HL-60/S4 (cell line): ENCODE measurements around the gene EXOC4.
"Not testable (repeated sequence)": the region's sequence is repeated elsewhere in the genome, so short reads cannot be mapped to it uniquely, and the experiment has no call there.

Experiments
- in situ Hi-C: fragments of 300-500 bp; cut with MboI; formaldehyde crosslinking; loops from 2 replicates; pipeline ENCODE4 v1.14.3; 2022; ENCODE audit warnings: low sequenced_read_pairs

EXOC4 gene

DNA sequence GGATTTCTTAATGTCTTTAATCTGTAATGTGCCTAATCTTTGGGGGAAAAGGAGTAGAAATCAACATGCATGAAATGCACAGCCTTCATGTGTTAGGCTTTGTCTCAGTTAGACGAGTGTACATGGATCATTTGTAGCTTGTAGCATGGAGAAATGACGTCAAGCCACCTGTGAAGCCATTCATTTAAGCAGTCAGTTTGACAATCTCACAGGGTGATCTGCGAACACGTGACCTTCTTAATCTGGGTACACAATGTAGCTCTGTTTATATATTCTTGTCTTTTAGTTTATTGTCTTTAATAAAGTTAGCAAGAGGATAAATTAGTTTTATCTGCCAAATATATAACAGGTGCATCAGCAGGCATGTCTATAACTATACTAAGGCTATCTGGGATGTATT, 522.3 kb downstream of the EXOC4 start:
- in situ Hi-C loops: no loop called here

DNA sequence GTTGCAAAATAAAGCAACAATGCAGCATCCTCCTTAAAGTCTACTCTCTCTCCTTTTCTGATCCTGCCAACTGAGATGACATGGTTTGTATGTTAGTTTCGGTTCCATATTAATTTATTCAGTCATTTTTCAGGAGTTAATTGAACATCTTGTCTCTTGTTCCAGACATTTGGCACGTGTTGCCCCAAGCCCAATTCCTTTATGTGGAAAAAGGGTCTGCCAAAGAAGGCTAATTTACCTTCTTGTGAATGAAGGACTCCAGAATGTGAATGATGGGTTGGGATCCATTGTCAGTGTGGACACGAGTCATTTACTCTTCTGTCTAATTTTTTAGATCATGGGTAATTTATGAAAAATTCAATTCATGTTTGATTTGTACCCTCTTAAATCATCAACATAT, 523.4 kb downstream of the EXOC4 start:
- in situ Hi-C loops: no loop called here

DNA sequence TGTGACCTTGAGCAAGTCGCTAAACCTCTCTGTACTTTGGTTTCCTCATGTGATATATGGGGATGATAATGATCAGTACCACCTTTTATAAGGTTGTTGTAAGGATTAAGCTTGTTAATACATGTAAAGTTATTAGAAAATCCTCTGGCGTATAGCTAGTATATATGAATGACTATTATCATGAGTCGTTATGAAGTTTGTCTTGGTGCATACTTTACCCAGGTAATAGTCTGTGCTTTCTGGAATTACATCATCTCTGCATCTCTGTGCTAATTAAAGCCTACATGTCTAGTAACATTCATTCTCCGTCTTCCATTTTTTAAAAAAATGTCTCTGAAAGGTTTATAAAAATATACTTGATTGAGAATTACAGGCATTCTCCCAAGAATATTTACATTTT, 524.8 kb downstream of the EXOC4 start:
- in situ Hi-C loops: no loop called here

DNA sequence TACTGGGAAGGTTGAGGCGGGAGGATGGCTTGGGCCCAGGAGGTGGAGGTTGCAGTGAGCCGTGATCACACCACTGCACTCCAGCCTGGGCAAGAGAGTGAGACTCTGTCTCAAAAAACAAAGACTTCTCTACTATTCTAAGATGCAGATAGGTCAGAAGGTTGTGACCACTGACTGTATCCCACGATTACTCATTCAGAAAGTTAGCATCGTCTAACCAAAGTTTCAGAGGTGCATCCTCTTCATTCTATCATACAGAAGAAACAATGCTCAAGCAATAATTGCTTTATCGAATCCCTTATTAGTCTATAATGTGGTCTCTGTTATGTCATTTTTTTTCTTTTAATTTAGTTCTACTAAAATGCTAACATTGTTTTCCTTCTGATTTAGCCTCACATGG, 525.6 kb downstream of the EXOC4 start:
- in situ Hi-C loops: no loop called here

DNA sequence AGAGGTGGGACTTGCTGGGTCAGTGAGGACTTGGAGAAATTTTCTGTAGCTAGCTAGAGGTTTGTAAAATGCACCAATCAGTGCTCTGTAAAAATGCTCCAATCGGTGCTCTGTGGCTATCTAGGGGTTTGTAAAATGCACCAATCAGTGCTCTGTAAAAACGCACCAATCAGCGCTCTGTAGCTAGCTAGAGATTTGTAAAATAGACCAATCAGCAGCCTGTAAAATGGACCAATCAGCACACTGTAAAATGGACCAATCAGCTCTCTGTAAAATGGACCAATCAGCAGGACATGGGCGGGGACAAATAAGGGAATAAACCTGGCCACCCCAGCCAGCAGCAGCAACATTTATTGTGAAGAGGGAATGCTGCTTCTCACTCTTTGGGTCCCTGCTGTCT, 526.7 kb downstream of the EXOC4 start:
- in situ Hi-C loops: not testable (repeated sequence)

DNA sequence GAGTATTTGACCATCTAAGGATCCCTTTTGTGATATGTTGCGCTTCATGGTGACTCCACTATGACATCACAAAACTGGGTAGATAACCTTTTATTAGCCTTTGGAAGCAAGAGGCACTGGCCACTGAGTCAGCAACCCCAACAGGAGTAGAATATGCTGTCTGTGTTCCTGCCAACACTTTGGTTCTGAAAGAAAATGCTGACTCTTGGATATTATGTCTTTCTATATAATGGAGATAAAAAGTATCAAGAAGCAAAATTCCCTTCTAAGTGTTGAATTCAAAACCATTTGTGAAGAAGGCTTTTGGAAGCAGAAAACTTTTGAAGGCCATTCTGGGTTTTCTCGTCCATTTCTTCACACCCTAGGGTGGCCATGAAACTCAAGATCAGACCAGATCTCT, 528.0 kb downstream of the EXOC4 start:
- in situ Hi-C loops: no loop called here

DNA sequence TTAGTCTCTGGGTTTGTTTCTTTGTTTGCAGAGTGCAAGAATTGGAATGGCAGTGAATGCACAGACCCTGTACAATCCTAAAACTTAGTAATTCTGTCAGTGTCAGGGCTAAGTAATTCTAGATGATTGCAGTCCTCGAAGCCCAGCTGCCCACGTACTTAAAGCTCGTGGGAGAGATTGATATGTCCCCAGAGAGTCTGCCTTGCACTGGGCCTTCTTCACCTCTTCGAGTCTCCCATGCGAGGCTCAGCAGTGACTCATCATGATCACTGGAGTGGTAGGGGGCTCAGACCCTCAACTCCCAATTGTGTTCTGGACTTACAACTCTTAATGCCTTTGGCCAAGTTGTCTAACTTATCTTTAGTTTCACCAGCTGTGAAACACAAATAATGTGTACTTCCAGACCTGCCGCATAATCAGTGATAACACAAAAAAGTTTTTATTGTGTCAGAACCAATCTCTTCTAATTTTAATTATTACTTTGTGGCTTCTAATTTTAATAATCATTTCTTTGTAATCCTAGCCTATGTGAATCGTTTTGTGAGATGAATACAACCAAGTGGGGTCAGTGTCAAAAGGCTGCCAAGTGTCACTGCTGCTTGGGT, 528.7 kb downstream of the EXOC4 start:
- in situ Hi-C loops: no loop called here

DNA sequence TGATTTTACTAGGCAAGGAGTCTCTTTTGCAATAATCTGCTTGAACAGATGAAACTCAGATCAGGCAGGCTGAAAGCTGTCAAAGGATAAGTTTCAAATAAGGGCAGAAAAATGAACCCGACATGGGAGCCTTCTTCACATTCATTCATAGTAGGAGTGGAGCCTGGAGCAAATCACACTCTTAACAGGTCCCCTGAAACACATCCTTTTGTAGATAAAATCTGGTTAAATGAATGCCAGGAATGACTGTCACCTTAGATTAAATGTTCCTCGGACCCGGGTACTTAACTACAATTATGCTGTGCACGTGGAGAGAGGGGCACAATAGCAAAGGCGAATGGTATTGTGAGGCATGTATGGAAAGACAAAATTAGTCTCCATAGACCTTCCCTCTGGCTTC, 529.6 kb downstream of the EXOC4 start:
- in situ Hi-C loops: no loop called here

DNA sequence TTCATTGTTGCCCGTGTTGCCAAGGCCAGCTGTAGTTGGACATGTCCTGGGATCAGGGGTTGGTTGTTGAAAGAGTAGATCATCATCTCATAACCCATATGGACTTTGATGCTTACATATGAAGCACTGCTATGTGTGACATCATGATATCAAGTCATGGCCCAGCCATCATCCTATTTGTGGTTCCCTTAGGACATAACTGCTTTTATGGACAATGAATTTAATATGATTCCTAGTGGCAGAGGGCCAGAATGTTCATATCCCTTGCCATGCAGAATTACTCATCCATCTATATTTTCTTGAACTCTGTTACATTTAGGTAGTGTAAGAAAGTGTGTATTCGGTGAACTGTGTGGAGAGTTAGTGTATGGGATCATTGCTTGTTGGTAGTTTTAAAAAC, 530.4 kb downstream of the EXOC4 start:
- in situ Hi-C loops: no loop called here

DNA sequence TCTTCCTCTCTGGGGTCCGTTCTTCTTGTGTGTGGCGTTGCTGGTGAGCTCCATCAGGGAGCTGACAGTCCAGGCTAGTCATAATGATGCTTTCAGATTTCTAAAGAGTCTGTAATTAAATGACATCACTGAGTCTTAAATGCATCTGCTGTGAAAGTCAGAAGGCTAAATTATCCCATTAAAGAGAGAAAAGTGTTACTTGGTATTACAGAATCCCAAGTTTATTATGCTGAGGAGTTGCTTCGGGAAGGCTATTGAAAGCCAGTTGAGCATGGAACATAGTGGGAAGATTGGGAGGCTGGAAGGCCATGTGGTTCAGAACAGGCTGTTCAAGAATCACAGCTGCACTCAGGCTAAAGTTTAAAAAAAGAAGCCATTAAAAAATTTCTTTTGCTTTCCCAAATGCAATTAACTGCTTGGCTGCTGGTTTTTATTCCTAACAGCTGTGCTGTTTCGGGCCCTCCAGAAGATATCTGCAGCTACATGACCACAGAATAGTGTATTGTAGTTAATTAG, 531.7 kb downstream of the EXOC4 start:
- in situ Hi-C loops: no loop called here

DNA sequence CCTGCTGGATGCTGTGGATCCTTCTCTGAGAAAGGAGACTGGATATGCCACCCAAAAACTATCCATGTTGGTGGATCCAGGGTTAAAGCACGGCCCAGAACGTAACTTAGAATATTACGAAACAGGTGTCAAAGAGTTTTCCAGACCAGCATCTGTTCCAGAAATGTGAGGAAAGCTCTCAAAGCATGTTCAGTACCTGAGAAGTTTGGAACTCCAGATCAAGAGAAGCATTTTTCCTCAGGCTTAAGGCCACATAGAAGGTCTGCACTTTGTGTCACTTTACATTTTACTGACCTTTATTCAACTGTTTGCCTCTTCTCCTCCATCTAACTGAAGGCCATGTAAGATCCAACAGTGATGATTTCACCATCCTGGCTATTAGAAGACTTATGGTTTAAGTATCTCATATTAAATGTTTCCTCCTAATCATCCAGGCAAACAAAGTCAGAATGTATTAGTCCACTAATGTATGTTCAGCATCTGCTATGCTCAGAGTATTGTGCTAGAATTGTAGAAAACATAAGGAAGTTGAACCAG, 533.6 kb downstream of the EXOC4 start:
- in situ Hi-C loops: no loop called here

DNA sequence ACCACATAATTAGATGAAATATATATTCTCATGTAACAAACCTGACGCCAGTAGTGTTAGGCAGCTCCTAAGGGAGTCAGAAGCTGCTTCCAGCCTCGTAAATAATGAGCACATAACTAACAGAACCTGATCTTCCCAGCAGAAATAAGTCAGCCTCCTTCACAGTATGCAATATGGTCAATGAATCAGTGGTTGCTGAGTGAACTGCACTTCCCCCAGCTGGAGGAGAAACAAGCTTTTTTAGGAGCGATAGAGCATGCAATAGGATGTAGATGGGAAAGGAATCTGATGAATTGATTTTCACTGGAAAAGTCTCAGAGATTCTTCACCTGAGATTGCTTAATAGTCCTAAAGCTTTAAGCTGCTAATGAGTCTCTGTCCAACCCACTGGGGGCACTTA, 537.1 kb downstream of the EXOC4 start:
- in situ Hi-C loops: no loop called here

DNA sequence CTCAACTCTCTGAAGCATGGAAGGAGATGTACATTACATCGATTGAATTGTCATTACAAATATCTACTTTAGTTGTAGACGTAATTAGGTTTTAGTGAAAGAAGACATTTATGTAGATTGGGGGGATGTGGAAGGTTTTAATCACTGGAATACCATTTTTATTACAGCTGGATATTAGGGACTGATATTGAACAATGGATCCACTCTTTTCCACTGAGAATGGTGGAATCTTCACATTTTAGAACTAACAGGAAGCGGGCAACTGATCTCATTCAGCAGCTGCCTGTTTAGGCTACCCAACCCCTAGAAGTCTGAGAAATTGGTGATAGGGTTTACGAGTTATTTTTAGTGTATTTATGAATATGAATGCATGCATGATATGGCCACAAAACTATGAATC, 538.0 kb downstream of the EXOC4 start:
- in situ Hi-C loops: no loop called here

DNA sequence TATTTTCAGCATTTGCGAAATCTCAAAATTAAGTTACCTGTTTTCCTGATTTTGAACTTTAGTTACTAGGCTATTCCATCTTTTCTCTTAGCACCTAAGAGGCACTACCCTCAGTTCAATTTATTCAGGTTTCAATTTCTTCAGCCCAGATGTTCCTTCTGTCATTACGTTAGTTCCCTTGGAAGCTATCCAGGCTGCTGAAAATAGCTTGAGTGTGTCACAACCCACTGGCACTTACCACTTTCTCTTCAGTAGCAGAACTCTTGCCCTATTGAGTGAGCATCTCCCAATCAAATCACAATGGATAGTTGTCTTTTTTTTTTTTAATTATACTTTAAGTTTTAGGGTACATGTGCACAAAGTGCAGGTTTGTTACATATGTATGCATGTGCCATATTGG, 541.6 kb downstream of the EXOC4 start:
- in situ Hi-C loops: no loop called here

DNA sequence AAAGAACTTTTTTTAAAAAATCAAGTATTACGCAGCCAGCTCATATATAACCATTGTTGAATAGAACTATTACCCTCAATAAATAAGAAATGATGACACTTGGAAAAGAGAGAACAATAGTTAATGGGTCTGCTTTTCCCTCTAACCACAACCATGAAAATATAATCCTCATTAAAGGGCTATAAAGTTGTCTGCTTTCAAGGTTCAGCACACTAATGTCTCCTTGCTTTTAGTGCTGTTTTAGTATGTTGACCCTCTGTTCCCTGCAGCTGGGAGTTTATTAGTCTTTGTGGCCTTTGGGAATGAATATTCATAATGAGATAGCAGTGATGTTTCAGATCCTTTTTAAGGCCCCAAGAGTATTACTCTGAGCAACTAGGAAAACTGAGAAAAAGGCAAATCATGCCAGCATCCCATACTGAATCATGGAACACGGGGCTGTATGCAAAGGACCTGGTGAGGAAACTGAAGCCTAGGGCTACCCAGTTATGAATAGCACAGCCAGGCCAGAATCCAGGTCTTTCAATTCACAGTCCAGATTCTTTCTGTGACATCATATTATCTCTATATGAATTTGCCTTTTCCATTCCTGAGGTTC, 542.3 kb downstream of the EXOC4 start:
- in situ Hi-C loops: no loop called here

DNA sequence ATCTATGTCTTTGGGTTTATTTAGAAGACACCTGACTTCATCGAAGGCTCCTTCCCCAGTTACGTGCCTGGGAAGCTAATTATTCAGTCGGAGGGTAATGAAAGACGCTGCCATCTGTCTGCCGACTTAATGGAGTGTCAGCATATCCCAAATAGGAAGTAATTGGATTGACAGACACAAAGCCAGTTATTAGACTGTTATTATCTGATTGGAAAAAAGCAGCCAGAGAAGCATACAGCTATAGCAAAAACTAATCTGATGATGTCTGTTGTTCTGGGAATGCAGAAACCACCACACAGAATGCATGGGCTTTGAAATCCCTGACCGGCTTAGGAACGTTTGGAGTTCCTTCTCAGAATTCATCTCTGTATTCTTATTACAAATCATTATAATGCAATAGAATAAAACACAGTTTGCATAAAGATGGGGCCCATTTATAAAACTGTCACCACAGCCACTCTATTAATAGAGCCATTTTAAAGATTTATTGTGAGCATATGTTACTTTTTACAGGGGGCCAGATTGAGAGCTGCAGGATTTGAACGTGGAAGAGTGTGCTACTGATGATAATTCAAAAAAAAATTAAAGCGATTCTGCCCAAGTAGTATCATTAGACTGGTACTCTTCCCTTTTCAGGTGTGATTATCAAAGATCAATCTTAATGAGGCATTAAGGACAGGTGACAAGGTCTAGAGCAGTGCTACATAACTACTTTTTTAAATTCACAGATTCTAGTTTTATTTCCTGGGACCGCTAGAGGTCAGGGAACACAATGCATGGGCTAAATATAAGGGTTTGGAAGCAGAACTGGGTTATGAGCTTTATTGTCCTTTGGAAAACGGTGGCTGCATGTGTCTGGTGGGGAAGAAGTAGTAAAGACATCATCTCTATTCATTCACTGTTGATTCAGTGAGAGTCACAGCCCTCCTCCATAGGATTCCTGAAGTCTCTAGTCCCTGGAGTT, 544.2 kb downstream of the EXOC4 start:
- in situ Hi-C loops: no loop called here

DNA sequence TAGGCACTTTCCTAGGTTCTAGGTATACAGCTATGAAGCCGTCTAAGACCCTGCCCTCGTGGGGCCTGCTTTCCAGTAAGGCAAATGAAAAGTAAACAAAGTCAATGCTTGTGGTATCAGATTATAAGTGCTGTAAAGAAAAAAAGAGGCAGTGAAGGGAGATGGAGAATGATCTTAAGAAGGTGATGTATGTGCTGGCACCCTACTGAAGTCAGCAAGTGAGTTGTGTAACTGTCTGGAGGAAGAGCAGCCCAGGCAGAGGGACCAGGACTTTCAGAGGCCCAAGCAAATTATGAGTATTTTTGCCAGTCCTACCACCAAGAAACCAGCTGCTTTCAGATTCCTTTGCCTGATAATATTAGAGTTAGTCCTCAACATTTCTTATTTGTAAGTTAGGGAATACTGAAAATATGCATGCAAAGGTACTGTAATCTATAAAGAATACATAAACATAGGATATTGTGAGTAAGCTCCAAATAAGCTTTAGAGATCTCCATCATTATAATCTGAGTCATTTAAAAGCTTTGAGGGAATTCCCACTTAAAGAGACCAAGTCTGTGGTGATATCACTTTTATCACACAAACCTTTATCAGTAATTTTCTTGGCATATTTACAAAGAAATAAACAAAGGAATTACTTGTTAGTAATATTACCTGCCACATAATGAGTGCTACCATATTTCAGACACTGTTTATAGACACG, 545.1 kb downstream of the EXOC4 start:
- in situ Hi-C loops: no loop called here

DNA sequence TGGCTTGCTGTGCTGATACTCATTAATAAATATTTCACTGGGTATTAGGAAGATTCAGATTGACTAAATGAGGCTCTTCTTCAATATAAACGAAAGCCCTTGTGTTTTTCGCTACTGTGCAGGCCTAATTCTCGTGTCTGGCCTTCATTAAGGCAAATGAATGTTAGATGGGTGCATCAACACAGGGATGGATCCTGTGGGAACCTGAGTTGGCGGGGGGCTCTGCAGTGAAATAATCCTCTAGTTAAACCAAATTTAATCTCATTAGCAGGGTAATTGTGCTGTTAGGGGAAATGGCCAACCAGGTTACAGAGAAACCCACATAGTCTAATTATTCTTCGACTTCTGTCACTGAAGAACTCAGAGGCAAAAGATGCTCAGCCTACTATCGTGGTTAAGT, 548.5 kb downstream of the EXOC4 start:
- in situ Hi-C loops: no loop called here

DNA sequence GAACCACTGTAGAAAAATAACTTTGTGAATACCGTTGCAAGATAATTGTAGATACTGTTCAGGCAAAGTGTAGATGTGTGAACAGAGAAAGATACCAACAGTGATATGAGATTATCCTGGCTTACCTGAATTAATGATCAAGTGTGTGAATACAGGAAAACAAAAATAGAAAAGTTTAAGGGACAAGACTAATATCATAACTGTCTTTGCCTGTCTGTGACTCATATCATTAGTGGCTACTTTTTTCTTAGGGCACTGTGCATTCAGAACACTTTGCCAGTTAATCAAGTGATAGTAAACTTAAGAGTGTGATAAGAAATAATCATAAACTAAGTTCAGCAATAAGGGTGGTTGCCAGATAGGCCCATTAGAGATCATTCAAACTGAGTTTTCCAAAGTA, 551.2 kb downstream of the EXOC4 start:
- in situ Hi-C loops: no loop called here

DNA sequence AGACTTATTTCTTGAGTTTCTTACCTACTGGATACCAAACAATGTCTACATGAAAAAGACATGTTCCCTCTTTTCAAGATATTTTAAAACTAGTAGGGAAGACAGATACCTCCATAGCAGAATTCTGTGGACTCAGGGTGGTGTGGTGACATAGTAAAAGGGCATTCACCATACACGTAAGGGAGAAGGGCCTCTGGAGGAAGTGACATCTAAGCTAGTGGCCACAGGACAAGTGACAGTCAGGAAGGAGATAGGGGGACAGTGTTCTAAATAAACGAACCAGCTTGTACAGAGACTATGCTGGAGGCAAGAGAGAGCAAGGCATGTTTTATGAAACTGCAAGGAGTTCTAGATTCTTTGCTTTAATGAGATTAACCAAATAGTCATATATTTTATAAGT, 552.5 kb downstream of the EXOC4 start:
- in situ Hi-C loops: no loop called here
